CD14-positive monocyte (primary cell): Measurements from ENCODE around the gene LRRFIP2. TPM values are rescaled to one million over a fixed set of nuclear protein-coding genes. Genes with fewer than 3 reads are reported as not detected.
"Not testable (repeated sequence)": the region's sequence is repeated elsewhere in the genome, so short reads cannot be mapped to it uniquely, and the experiment has no call there.

Experiments
- DNase-seq, 3 donors: peaks; one replicate each; pipeline ENCODE4 v3.0.0-alpha.2; 2011 to 2022
- H2AFZ ChIP-seq: 2 replicates; pipeline ENCODE4 v1.6.0; 2012; ENCODE audit warnings: mild to moderate bottlenecking, low read depth, low read length, inconsistent platforms; ENCODE audit not compliant: insufficient read depth, poor library complexity, severe bottlenecking
- H3K27ac ChIP-seq, 2 donors: 1 replicate in 1 of 2; 2 replicates in 1 of 2; pipeline ENCODE4 v1.5.1; 2012 to 2013; ENCODE audit warnings: low read length in 2 of 2, control low read depth in 1 of 2, inconsistent platforms in 1 of 2, low read depth in 1 of 2, mild to moderate bottlenecking in 1 of 2
- H3K27me3 ChIP-seq, 2 donors: one replicate each; pipeline versions ENCODE4 v1.6.0 to v1.6.1; 2011 to 2013; ENCODE audit warnings: low read length in 2 of 2; ENCODE audit not compliant: control insufficient read depth in 2 of 2, insufficient read depth in 2 of 2
- H3K36me3 ChIP-seq, 2 donors: replicated peaks in 1 of 2; 1 replicate in 1 of 2; 2 replicates in 1 of 2; pipeline versions ENCODE4 v1.5.1 to v1.6.1; 2012 to 2013; ENCODE audit warnings: low read length in 2 of 2, control low read depth in 1 of 2, inconsistent platforms in 1 of 2, mild to moderate bottlenecking in 1 of 2; ENCODE audit not compliant: insufficient read depth in 2 of 2, control insufficient read depth in 1 of 2
- H3K4me1 ChIP-seq, 2 donors: 1 replicate in 1 of 2; 2 replicates in 1 of 2; pipeline versions ENCODE4 v1.5.1 to v1.6.1; 2012 to 2013; ENCODE audit warnings: low read length in 2 of 2, control low read depth in 1 of 2, inconsistent platforms in 1 of 2, mild to moderate bottlenecking in 1 of 2, moderate library complexity in 1 of 2; ENCODE audit not compliant: insufficient read depth in 2 of 2, control insufficient read depth in 1 of 2
- H3K4me2 ChIP-seq: replicated peaks from 2 replicates; pipeline ENCODE3; 2012; ENCODE audit warnings: low read length, moderate library complexity, mild to moderate bottlenecking; ENCODE audit not compliant: poor library complexity, severe bottlenecking; ENCODE audit errors: extremely low read depth
- H3K4me3 ChIP-seq, 3 experiments: fragments of 200-600 bp in 1 of 3; sonication (generic) in 1 of 3; replicated peaks in 1 of 3; 1 replicate in 2 of 3; 2 replicates in 1 of 3; pipeline ENCODE4 v1.5.1; 2011 to 2013; ENCODE audit warnings: low read length in 3 of 3, mild to moderate bottlenecking in 3 of 3, control low read depth in 2 of 3, low read depth in 2 of 3, inconsistent platforms in 1 of 3, moderate library complexity in 1 of 3
- H3K79me2 ChIP-seq: 2 replicates; pipeline ENCODE4 v1.6.0; 2012; ENCODE audit warnings: mild to moderate bottlenecking, control low read depth, inconsistent platforms, low read length, moderate library complexity; ENCODE audit not compliant: insufficient read depth
- H3K9ac ChIP-seq: 2 replicates; pipeline ENCODE4 v1.6.0; 2017; ENCODE audit warnings: low read length, mild to moderate bottlenecking; ENCODE audit not compliant: insufficient read depth, poor library complexity, severe bottlenecking
- H3K9me3 ChIP-seq, 2 donors: replicated peaks in 1 of 2; 1 replicate in 1 of 2; 2 replicates in 1 of 2; pipeline versions ENCODE4 v1.5.1 to v1.6.1; 2012 to 2013; ENCODE audit warnings: low read length in 2 of 2, control low read depth in 1 of 2; ENCODE audit not compliant: control insufficient read depth in 1 of 2, insufficient read depth in 1 of 2
- H4K20me1 ChIP-seq: 2 replicates; pipeline ENCODE4 v1.6.0; 2012; ENCODE audit warnings: mild to moderate bottlenecking, low read length, control low read depth, moderate library complexity; ENCODE audit not compliant: insufficient read depth
- H3K27ac Mint-ChIP-seq, 7 donors: one replicate each; pipeline ENCODE4 v1.8.0; 2020; ENCODE audit warnings: mild to moderate bottlenecking in 7 of 7, mixed read lengths in 7 of 7, moderate library complexity in 6 of 7, inconsistent platforms in 2 of 7
- H3K27me3 Mint-ChIP-seq, 3 donors: one replicate each; pipeline ENCODE4 v1.8.0; 2021 to 2022; ENCODE audit warnings: low read depth in 3 of 3, mild to moderate bottlenecking in 3 of 3, mixed read lengths in 3 of 3, moderate library complexity in 3 of 3, inconsistent platforms in 1 of 3
- H3K36me3 Mint-ChIP-seq, 2 donors: one replicate each; pipeline ENCODE4 v1.8.0; 2020; ENCODE audit warnings: mixed read lengths in 2 of 2, inconsistent platforms in 1 of 2, mild to moderate bottlenecking in 1 of 2
- H3K4me1 Mint-ChIP-seq: one replicate; pipeline ENCODE4 v1.8.0; 2020; ENCODE audit warnings: mild to moderate bottlenecking, mixed read lengths
- H3K4me3 Mint-ChIP-seq, 2 donors: one replicate each; pipeline ENCODE4 v1.8.0; 2020; ENCODE audit warnings: mild to moderate bottlenecking in 2 of 2, mixed read lengths in 2 of 2, moderate library complexity in 1 of 2
- H3K9me3 Mint-ChIP-seq, 7 donors: one replicate each; pipeline ENCODE4 v1.8.0; 2020 to 2022; ENCODE audit warnings: mixed read lengths in 7 of 7, mild to moderate bottlenecking in 6 of 7, moderate library complexity in 6 of 7, inconsistent platforms in 2 of 7
- WGBS: methylation state at CpG from one replicate; pipeline ENCODE4 v1.1.5; 2013; ENCODE audit warnings: missing lambda C conversion rate; ENCODE audit not compliant: insufficient coverage; 5-methylcytosine and 5-hydroxymethylcytosine counted together
- intact Hi-C, 2 donors: fragments of 100-400 bp; cut with micrococcal nuclease; formaldehyde crosslinking; loops; one replicate each; pipeline versions ENCODE4 v1.15.0 to v1.15.1; 2023
- polyA plus RNA-seq, 3 donors: library from polyadenylated mRNA; depleted of rRNA in 1 of 3; unstranded in 2 of 3; stranded (reverse) in 1 of 3; fragments of 300-500 nt in 2 of 3; fragments of >200 nt in 1 of 3; fragmentation: Illumina TruSeq in 2 of 3; gene quantifications; 1 replicate in 2 of 3; 2 replicates in 1 of 3; pipeline ENCODE4 v1.2.3, GENCODE V29; 2012 to 2021
- TF ChIP-seq, protein P1 (sequence below): fragments of 200-600 bp; IDR thresholded peaks from one replicate; pipeline ENCODE4 v1.8.0; 2022; ENCODE audit warnings: antibody characterized with exemption, mild to moderate bottlenecking

LRRFIP2 gene
- polyA plus RNA-seq, 3 donors, result 30.9 to 39.4 (median 31.7) TPM

DNA sequence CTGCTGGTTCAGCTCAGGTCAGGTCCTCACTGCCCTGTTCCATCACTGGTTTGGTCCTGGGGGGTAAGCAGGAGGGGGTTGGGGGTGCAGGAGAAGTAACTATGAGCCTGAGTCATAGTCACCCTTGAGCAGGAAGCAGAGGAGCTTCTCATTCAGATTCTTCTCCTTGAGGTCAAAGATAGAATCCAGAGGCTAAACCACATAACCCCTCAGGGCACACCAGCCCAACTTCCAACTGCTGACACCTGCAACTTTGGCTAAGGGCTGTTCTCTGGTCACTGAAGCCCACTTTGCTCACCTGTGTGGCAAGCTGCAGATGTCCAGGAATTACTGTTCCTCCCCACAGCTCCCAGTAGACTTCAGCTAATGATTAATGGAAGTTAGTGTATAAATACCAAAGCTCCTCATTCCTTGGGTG is 48.8 kb upstream of the LRRFIP2 start:
- Histone ChIP-seq H3K4me1 (no peaks in the 10 kb centered on the region), H3K27ac (no peak overlapping the region), H3K4me2 (no peak overlapping the region), H3K9ac (no peak overlapping the region), H3K79me2 (no peaks in the 10 kb centered on the region), H2AFZ (no peak overlapping the region), H3K36me3 (no peaks in the 10 kb centered on the region), H4K20me1 (no peaks in the 10 kb centered on the region), H3K27me3 (no peaks in the 10 kb centered on the region), H3K4me3 (no peak overlapping the region), H3K9me3 (peaks cover 0 to 1% of the 10 kb centered on the region in 2 donors)
- Mint-ChIP-seq H3K4me3 (no peak overlapping the region), H3K9me3 (peaks cover 0 to 5% (median 0%) of the 10 kb centered on the region in 7 donors), H3K27ac (no peak overlapping the region), H3K36me3 (no peaks in the 10 kb centered on the region), H3K27me3 (peaks cover 0 to 3% (median 3%) of the 10 kb centered on the region in 3 donors), H3K4me1 (peaks cover 4% of the 10 kb centered on the region)
- no peak for DNase-seq
- TF ChIP-seq, protein P1, sequence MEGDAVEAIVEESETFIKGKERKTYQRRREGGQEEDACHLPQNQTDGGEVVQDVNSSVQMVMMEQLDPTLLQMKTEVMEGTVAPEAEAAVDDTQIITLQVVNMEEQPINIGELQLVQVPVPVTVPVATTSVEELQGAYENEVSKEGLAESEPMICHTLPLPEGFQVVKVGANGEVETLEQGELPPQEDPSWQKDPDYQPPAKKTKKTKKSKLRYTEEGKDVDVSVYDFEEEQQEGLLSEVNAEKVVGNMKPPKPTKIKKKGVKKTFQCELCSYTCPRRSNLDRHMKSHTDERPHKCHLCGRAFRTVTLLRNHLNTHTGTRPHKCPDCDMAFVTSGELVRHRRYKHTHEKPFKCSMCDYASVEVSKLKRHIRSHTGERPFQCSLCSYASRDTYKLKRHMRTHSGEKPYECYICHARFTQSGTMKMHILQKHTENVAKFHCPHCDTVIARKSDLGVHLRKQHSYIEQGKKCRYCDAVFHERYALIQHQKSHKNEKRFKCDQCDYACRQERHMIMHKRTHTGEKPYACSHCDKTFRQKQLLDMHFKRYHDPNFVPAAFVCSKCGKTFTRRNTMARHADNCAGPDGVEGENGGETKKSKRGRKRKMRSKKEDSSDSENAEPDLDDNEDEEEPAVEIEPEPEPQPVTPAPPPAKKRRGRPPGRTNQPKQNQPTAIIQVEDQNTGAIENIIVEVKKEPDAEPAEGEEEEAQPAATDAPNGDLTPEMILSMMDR, result no peak
- intact Hi-C loops, result no loop called here

DNA sequence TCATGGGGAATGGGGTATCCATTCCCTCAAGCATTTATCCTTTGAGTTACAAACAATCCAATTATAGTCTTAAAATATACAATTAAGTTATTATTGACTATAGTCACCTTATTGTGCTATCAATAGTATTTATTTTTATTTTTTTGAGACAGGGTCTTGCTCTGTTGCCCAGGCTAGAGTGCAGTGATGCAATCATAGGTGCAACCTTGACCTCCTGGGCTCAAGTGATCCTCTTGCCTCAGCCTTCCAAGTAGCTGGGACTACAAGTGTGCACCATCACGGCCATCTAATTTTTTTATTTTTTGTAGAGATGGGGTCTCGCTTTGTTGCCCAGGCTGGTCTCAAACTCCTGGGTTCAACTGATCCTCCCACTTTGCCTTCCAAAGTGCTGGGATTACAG is 48.2 kb upstream of the LRRFIP2 start:
- intact Hi-C loops, result not testable (repeated sequence)

More for the DNA sequence above, 48.2 kb upstream of the LRRFIP2 start:
- H3K4me2 ChIP-seq, H3K36me3 ChIP-seq, H4K20me1 ChIP-seq, H3K4me3 Mint-ChIP-seq, H3K4me1 ChIP-seq, H3K27me3 ChIP-seq, H3K9ac ChIP-seq, H3K4me3 ChIP-seq, DNase-seq, H3K27ac Mint-ChIP-seq, H3K4me1 Mint-ChIP-seq, H2AFZ ChIP-seq, H3K79me2 ChIP-seq, H3K36me3 Mint-ChIP-seq, H3K9me3 ChIP-seq, H3K9me3 Mint-ChIP-seq, H3K27ac ChIP-seq, H3K27me3 Mint-ChIP-seq: not testable (repeated sequence)
- no CpG with 5 or more reads among the region's 2 CpGs for WGBS
